ENCODE results near the gene UCK2.

Gene UCK2

DNA sequence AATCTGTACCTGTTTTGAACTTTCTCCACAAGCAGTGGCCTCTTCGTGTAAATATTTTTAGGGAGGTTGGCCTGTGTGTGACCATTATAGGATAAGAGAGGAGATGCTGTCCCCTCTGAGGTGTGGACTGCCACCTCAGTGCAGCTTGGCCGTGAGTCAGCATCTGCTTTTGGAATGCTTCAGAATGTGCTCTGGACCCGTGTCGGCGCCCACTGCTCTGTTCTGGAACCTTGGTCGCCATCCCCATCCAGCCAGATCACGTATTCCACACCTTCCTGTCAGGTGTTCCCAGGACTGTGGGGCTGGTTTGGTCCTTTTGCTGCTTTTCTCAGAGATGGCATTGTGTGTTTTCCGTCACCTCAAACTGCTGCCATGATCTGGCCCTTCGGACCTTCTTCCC is 5.5 kb downstream of the UCK2 start:
- no peak for DNase-seq
- intact Hi-C loops (cut with DNase I), result no loop called here

DNA sequence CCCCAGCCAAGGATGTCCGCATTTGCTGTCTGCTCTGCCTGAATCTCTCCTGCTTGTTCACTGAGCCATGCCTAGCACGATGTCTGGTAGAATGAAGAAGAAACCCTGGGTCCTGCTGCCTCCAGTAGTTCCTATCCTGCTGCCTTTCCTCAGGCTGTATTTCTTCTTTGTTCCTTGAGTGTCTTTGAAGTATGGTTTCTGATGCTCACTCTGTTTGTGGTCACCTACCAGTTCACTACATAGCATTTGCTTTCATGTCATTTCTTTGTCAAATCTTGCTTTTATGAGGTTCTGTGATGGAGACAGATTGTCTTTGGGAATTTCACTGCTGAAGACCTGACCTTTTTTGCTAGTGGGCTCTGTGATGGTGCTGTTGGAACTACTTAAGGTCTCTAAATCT is 5.9 kb downstream of the UCK2 start:
- intact Hi-C loops (cut with DNase I), result no loop called here
- DNase-seq, result no peak

DNA sequence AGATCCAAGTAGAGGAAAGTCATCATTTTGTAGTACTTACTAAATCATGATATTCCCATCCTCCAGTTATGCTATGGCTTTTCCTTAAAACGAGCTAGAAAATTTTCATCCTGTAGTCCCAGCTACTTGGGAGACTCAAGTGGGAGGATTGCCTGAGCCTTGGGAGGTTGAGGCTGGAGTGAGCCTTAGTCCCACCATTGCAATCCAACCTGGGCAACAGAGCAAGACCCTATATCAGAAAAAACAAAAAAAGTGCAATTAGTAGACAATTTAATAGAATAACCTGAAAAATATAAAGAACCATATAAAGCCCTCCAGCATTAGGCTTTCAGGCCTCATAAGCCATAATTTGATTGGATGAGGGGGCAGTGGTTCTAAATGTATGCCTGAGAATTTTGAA is 6.8 kb downstream of the UCK2 start:
- intact Hi-C loops (cut with DNase I), result no loop called here
- no peak for DNase-seq

DNA sequence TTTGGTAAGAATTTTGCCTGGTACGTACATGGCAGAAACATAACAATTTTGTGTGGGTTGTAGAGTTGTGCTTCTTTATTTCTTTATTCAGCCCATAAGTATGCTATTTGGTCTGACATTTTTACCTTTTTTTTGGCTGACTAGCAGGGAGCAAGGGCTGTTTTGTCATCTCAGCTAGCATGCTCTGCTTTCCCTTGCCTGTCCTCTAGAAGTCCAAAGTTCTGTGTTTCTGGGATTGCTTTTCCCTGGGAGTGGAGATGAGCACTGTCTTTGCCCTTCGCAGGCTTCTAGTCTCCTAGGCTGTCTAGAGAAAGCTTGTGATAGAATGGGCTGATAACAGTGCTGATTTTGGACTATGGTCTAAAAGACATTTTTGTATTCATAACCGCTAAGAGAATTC is 7.5 kb downstream of the UCK2 start:
- intact Hi-C loops (cut with DNase I), result no loop called here
- no peak for DNase-seq

DNA sequence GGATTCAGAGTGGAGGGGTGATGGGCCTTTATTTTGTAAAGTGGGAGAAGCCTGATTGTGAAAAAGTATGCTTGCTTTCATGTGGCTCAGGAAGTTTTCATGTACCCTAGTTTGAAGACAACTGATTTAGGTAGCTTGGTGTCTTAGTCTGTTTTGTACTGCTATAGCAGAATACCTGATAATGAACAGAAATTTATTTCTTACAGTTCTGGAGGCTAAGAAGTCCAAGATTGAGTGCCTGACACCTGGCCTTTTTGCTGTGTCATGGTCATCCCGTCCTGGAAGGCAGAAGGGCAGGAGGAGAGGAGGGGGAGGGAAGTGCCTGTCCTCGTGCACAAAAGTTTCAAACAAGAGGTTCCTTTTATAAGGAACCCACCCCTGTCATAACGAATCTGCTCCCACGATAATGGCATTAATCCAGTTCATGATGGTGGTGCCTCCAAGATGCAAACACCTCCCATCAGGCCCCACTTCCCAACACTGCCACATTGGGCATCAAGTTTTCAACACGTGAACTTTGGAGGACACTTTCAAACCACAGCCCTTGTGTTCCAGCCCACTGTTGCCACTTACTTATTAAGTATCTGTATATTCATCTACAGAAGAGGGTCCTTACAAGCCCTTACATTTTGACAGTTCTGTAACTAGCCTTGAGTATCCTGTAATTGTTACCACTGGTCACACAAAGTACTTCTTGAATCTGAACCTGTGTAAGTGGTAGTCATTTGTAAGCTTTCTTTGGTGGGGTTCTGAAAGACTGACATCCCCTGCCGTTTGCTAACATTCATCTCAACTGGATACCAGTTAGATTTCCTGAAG is 9.5 kb downstream of the UCK2 start:
- no peak for DNase-seq
- intact Hi-C loops (cut with DNase I), result no loop called here

DNA sequence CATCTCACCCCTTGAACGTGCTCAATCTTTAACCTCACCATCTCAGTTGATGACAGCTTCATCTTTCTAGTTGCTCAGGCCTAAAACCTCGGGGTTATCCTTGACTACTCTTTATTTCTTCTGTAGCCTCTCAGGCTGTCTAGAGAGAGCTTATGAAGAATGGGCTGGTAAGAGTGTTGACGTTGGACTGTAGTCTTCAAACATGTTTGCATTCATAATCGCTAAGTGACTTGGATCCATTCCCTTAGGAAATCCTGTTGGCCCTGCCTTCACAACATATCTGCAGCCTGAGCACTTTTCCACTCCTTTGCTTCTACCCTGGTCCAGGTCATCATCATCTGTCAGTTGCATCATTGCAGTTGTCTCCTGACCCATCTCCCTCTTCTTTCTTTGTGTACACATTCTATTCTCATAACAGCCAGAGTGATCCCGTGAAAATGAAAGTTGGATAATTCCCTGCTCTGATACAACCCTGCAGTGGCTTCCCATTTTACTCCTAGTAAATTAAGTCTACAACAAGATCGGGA is 10.5 kb downstream of the UCK2 start:
- intact Hi-C loops (cut with DNase I), result no loop called here
- no peak for DNase-seq

DNA sequence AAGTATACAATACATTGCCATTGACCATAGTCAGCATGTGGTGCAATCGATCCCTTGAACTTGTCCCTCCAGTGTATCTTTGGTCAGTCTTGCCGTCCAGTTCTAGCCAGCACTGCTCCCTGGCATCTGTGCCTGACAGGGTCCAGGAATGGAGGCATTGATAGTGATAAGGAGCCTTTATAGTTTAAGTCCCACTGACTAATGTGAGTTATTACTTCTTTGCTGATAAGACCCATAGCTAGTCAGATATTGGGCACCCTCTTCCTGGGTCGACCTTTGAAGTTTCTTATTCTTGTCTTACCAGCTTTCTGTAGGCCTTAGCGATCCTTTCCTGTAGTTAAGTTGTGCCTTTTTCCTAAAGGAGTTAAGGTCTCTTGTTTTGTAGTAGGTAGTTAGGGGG is 13.0 kb downstream of the UCK2 start:
- DNase-seq, result no peak
- intact Hi-C loops (cut with DNase I), result no loop called here

DNA sequence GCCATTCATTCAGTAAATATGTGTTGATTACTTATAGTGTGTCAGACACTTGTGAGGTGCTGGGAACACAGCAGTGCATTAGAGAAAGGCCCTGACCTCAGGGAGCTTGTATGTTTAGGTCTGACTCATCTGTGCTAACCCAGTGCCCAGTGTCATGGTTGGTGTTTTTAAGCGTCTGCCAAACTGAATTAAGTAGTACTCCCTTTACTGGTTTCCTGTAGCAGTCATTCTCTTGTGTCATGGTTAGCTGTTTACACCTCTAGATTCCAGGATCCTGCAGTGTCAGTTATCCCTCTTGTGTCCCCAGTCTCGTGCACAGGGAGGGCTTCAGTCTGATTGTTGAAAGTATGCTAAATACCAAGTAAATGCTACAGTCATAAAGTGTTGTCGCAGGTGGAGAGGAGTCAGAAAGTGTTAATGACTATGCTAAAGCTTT is 14.2 kb downstream of the UCK2 start:
- no peak for DNase-seq
- intact Hi-C loops (cut with DNase I), result no loop called here

DNA sequence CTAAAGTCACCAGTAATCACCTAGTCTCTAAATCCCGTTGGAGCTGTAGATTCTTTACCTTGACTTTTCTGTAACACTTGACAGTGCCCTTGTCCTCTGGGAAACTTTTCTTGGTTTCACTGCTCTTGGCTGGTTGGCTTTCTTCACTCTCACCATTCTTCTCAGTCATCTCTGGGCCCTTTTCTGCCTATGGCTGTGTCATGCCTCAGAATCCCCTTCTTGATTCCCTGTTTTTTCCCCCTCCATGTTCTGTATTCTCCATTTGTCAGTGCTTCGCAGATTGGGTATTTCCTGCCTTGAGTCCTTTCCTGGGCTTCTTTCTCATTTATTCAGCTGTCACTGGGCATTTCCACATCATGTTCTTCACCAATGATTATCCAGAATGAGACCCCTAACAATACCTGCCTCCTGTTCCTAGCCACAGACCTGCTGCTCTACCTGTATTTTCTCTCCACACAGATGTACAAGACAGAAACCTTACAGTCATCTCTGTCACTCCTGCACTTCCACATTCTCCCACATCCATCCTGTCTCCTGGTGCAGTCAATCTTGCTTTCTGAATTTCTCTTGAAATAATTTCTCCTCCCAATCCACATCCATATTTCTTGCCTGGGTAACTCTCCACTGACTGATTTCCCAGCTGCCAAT is 14.7 kb downstream of the UCK2 start:
- intact Hi-C loops (cut with DNase I), result no loop called here
- no peak for DNase-seq

DNA sequence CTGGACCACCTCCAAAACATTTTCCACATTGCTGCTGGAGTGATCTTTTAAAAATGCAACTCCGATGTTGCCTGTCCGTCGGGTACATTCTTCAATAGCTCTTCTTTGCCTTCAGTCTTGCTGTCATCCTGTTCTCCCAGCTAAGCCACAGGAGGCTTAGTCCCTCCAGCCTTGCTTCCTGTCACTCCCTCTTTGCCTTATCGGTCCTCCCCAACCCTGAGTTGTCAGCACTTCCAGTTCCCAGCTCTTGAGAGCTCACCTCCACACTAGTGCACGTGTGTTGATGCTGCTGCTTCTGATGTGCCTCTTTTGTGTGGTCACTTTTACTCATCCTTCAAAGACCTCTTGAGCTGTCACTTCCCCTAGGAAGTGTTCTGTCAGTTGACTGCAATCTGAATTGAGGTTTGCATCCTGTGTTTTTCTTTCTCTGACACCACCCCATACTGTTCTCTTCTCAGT is 15.3 kb downstream of the UCK2 start:
- DNase-seq, result no peak
- intact Hi-C loops (cut with DNase I), result no loop called here

DNA sequence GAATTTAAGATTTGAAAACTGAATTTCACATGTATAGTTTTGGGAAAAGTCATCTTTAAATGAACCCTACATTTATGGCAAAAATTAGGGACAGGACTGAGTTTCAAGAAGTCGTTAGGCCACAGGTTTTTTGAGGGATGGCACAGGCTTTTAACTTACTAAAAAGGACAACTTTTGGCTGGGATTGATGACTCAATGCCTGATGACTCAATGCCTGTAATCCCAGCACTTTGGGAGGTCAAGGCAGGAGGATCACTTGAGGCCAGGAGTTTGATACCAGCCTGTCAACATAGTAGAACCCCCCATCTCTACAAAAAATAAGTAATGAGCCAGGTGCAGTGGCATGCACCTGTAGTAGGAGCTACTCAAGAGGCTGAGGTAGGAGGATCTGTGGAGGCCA is 15.9 kb downstream of the UCK2 start:
- intact Hi-C loops (cut with DNase I), result no loop called here
- DNase-seq, result no peak

DNA sequence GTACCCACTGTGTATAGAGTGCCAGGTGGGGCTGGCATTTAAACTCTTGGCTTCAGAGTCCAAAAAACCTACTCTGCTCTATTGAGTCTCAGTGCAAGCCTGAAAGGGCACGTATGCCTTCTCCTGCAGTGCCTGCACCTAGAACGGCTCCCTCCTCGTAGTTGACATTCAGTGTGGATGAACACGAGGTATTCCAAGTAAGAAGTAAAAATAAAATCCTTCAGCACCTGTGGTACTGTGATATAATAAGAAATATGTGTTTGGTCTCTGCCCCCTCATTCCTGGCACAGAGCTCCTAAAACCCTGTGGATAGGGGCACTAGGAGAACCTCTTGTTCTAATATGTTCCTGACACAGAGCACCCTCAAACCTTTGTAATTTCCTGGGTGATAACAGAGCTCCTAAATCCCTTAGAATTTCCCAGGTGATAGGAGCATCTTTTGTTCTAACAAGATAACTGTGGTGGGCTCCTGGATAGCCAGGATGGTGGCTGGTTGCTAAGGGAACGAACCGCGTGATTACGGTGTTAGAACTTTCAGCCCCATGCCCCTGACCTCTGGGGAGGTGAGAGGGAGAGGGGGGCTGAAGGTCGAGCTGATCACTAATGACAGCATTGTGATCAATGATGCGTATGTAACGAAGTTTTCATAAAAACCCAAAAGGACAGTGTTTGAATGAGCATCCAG is 16.8 kb downstream of the UCK2 start:
- intact Hi-C loops (cut with DNase I), result no loop called here
- DNase-seq, result no peak

DNA sequence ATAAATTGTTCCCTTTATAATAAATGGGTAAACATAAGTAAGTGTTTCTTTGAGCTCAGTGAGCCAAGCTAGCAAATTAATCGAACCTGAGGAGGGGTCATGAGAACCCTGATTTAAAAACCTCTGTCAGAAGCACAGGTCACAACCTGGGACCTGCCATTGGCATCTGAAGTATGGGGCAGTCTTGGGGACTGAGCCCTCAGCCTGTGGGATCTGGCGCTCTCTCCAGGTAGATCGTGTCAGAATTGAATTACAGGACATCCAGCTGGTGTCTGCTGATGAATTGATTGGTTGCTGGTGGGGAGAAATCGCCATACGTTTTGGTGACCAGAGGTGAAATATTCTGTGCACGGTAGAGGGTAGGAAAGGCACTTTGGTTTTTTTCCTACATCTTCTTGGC is 17.5 kb downstream of the UCK2 start:
- intact Hi-C loops (cut with DNase I), result no loop called here
- no peak for DNase-seq

DNA sequence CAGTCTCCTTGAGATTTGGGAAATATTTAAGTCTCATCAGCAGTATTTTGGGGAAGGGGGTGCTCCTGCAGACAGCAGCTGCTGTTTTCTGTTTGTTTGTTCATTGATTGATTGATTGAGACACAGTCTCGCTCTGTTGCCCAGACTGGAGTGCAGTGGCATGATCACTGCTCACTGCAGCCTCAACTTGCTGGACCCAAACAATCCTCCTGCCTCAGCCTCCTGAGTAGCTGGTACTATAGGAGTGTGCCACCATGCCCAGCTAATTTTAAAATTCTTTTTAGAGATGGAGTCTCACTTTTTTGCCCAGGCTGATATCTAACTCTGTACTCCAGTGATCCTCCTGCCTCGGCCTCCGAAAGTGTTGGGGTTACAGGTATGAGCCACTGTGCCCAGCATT is 18.2 kb downstream of the UCK2 start:
- DNase-seq, result no peak
- intact Hi-C loops (cut with DNase I), result no loop called here

DNA sequence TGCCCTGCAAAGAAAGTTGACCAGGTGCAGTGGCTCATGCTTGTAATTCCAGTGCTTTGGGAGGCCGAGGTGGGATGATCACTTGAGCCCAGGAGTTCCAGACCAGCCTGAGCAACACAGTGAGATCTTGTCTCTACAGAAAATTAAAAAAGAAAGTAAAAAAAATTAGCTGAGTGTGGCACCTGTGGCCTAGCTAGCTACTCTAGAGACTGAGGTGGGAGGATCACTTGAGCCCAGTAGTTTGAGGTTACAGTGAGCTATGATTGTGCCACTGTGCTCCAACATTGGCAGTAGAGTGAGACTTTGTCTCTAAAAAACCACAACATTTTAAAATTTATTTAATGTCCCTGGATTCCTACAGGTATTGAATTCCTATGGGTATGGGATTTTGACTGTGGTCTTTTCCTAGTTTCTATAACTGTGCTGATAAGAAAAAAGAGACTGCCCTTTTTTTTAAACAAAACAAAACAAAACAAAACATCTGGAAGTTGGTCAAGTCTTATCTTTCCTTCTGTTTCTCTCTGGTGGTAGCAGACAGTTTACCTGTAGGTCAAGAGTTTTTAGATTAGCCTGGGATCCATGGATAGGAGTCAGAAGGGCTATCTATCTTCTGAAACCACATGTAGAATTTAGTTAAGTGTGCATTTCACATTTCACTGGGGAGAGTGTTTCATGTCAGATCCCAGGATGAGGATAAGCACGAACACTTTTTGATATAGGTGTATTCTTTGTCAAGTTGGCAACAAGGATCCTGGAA is 18.8 kb downstream of the UCK2 start:
- no peak for DNase-seq
- intact Hi-C loops (cut with DNase I), result no loop called here

DNA sequence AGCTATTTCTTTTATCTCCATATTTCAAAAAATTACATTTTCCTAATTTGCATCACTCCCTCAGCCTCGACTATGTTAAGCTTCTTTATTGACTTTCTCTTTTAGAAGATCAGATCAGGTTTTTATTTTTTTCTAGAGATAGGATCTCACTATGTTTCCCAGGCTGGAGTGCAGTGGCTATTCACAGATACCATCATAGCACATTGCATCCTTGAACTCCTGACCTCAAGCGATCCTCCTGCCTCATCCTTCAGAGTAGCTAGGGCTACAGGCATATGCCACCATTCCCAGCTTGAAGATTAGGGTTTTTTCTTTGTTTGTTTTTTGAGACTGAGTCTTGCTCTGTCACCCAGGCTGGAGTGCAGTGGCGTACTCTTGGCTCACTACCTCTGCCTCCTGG is 20.1 kb downstream of the UCK2 start:
- no peak for DNase-seq
- intact Hi-C loops (cut with DNase I), result no loop called here

DNA sequence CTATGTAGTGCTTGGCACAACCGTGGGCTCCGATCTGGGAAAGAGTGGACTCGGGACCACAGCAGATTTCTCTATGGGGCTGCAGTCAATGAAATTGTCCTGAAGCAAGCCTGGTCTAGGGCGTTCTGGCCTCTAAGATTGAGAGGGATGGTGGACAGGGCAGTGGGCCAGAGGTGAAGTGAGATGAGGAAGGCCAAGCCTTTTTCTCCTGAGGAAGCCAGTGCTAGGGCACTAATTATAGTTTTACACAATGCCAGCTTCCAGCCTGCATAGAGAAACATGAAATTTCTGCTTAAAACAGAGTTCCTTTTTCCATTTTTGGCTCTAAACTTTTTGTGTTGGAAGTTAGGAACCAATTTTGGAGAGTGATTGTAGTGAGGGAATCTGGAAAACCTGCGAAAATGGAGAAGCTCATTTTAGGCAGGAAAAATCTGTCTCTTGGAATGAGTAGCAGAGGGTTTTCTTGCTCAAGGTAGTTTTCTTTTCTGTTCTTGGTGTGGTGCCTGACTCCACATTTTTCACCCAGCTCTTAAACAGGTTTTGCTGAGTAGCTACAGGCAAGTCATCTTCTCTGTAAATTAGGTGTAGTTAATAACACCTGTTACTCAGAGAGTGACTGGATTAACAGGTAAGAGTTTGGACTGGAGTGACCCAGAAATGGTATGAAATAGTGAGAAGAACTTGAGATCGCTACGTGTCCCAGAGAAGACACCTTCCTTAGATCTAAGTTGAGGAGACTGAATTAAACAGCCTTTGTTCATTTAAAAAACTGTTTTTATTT is 22.1 kb downstream of the UCK2 start:
- DNase-seq, result no peak
- intact Hi-C loops (cut with DNase I), result no loop called here

DNA sequence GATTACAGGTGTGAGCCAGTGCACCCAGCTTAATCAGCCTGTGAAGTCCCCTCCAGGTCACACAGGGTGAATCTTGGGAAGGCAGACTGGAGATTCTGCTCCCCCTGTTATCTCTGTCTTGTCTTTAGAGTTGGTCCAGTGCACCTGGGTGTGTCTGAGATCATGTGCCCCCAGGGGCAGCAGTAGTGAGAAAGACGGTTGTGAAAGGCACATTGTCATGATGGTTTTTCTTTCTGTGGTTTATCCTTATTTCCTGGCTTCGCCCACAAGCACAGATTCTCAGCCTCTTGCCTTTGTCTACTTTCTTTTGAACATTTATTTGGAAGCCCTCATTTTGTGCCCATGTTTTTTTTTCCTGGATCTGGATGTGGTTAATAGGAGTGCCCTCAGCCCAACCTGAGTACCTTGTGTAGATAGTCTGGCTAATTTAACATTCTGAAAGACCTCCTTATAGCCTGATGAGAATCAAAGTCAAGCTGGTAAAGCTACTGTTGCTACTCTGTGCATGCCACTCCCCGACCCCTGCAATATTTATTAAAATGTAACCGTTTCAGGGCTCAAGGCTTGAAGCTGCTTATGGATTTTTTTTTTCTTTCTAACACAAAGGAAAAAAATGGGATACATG is 23.7 kb downstream of the UCK2 start:
- intact Hi-C loops (cut with DNase I), result no loop called here
- DNase-seq, result no peak

DNA sequence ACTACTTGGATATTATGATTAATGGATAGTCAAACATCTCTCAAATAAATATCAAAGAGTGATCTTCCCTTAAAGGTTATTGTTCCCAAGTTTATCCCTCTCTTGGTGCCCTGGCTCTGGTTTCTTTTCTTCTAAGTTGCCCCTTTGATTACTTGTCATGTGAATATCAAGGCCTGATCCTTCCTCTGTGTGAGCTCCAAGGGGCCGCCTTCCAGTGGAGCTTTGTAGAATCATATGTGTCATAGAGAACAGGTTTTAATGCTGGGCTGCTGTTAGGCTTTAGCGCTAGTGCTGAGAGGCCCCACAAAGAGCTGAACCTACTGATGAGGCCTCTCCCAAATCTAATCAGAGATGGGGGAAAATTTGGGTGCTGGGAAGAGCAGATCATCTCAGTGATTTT is 25.5 kb downstream of the UCK2 start:
- intact Hi-C loops (cut with DNase I), result no loop called here

More for the DNA sequence above, 25.5 kb downstream of the UCK2 start:
- DNase-seq, result no peak
